ENCODE results near the gene RRAS2.

Gene RRAS2

GRCh38 chr11:14240221-14240620 lies 118.8 kb downstream of the RRAS2 start:
- Histone ChIP-seq H3K9ac (ENCODE audit: low read length) (no peak overlapping the region), H3K27ac (ENCODE audit: low read depth, low read length) (no peak overlapping the region), H3K27me3 (ENCODE audit: control insufficient read depth, insufficient read depth, low read length) (no peaks in the 10 kb centered on the region), H3K4me3 (ENCODE audit: low read length) (no peak overlapping the region), H3K4me1 (ENCODE audit: control insufficient read depth, insufficient read depth, low read length) (no peaks in the 10 kb centered on the region), H3K36me3 (ENCODE audit: control insufficient read depth, insufficient read depth, low read length) (no peaks in the 10 kb centered on the region)

DNA sequence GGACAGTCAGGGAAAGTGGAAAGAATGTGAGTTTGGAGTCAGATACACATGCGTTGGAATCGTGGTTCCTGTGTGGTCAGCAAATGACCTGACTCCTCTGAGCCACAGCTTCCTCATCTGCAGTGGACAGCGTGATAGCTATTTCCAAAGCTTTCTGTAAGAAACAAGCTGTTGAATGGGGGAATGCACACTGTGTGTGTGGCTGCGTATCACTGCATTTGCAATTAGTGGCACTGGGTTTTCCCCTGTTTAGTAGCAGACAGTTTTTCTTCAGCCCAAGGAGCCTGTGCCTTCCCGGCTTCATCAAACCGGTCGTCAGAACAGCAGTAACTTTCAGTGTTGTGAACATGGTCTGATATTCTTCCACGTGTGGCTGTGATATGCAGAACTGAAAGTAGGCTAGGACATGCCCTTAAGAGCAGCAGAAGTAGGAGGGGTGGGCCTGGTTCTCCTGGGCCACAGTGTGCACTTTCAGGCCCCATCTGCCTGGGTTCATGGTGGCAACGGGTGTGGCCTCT lies 121.5 kb downstream of the RRAS2 start:
- no peaks in the 10 kb centered on the region for H3K27me3 ChIP-seq (ENCODE audit: control insufficient read depth, insufficient read depth, low read length)
- no peak overlapping the region for H3K9ac ChIP-seq (ENCODE audit: low read length)
- no peak overlapping the region for H3K27ac ChIP-seq (ENCODE audit: low read depth, low read length)
- no peaks in the 10 kb centered on the region for H3K36me3 ChIP-seq (ENCODE audit: control insufficient read depth, insufficient read depth, low read length)
- H3K4me3 ChIP-seq (ENCODE audit: low read length): no peak overlapping the region
- no peaks in the 10 kb centered on the region for H3K4me1 ChIP-seq (ENCODE audit: control insufficient read depth, insufficient read depth, low read length)

GRCh38 chr11:14235701-14236100 lies 123.3 kb downstream of the RRAS2 start:
- no peak overlapping the region for H3K9ac ChIP-seq (ENCODE audit: low read length)
- H3K36me3 ChIP-seq (ENCODE audit: control insufficient read depth, insufficient read depth, low read length): no peaks in the 10 kb centered on the region
- no peak overlapping the region for H3K27ac ChIP-seq (ENCODE audit: low read depth, low read length)
- no peaks in the 10 kb centered on the region for H3K27me3 ChIP-seq (ENCODE audit: control insufficient read depth, insufficient read depth, low read length)
- no peaks in the 10 kb centered on the region for H3K4me1 ChIP-seq (ENCODE audit: control insufficient read depth, insufficient read depth, low read length)
- no peak overlapping the region for H3K4me3 ChIP-seq (ENCODE audit: low read length)

GRCh38 chr11:14234446-14234845 lies 124.5 kb downstream of the RRAS2 start:
- Histone ChIP-seq H3K36me3 (ENCODE audit: control insufficient read depth, insufficient read depth, low read length) (no peaks in the 10 kb centered on the region), H3K9ac (ENCODE audit: low read length) (no peak overlapping the region), H3K27ac (ENCODE audit: low read depth, low read length) (no peak overlapping the region), H3K4me1 (ENCODE audit: control insufficient read depth, insufficient read depth, low read length) (no peaks in the 10 kb centered on the region), H3K27me3 (ENCODE audit: control insufficient read depth, insufficient read depth, low read length) (no peaks in the 10 kb centered on the region), H3K4me3 (ENCODE audit: low read length) (no peak overlapping the region)

GRCh38 chr11:14232652-14233051 lies 126.3 kb downstream of the RRAS2 start:
- Histone ChIP-seq H3K27me3 (ENCODE audit: control insufficient read depth, insufficient read depth, low read length) (peaks cover 2% of the 10 kb centered on the region), H3K27ac (ENCODE audit: low read depth, low read length) (no peak overlapping the region)

GRCh38 chr11:14230407-14230806 lies 128.6 kb downstream of the RRAS2 start:
- Histone ChIP-seq H3K9ac (ENCODE audit: low read length) (no peak overlapping the region), H3K4me1 (ENCODE audit: control insufficient read depth, insufficient read depth, low read length) (no peaks in the 10 kb centered on the region), H3K36me3 (ENCODE audit: control insufficient read depth, insufficient read depth, low read length) (no peaks in the 10 kb centered on the region), H3K4me3 (ENCODE audit: low read length) (no peak overlapping the region), H3K27ac (ENCODE audit: low read depth, low read length) (no peak overlapping the region), H3K27me3 (ENCODE audit: control insufficient read depth, insufficient read depth, low read length) (peaks cover 2% of the 10 kb centered on the region)

More at GRCh38 chr11:14232652-14233051, 126.3 kb downstream of the RRAS2 start:
- H3K9ac ChIP-seq (ENCODE audit: low read length): no peak overlapping the region
- H3K4me1 ChIP-seq (ENCODE audit: control insufficient read depth, insufficient read depth, low read length): no peaks in the 10 kb centered on the region
- no peaks in the 10 kb centered on the region for H3K36me3 ChIP-seq (ENCODE audit: control insufficient read depth, insufficient read depth, low read length)
- no peak overlapping the region for H3K4me3 ChIP-seq (ENCODE audit: low read length)

DNA sequence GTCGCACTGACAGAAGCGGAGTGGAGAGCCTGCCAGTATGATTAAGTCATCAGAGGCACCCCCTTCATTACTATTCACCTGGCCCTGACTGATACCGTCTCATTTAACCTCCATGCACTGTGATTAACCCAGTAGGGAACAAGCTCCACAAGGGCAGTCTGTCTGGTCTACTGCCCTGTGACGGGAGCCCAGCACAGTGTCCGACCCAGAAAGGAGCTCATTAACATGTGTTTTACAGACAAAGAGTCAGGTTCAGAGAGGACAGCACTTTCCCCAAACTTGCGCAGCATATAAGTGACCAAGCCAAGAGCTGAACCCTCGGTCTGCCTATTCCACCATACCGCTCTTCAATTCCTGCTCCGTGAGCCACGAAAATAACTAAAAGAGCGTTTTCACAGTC lies 129.5 kb downstream of the RRAS2 start:
- Histone ChIP-seq H3K36me3 (ENCODE audit: control insufficient read depth, insufficient read depth, low read length) (no peaks in the 10 kb centered on the region), H3K4me1 (ENCODE audit: control insufficient read depth, insufficient read depth, low read length) (no peaks in the 10 kb centered on the region), H3K27ac (ENCODE audit: low read depth, low read length) (no peak overlapping the region), H3K4me3 (ENCODE audit: low read length) (no peak overlapping the region), H3K27me3 (ENCODE audit: control insufficient read depth, insufficient read depth, low read length) (peaks cover 2% of the 10 kb centered on the region), H3K9ac (ENCODE audit: low read length) (no peak overlapping the region)

DNA sequence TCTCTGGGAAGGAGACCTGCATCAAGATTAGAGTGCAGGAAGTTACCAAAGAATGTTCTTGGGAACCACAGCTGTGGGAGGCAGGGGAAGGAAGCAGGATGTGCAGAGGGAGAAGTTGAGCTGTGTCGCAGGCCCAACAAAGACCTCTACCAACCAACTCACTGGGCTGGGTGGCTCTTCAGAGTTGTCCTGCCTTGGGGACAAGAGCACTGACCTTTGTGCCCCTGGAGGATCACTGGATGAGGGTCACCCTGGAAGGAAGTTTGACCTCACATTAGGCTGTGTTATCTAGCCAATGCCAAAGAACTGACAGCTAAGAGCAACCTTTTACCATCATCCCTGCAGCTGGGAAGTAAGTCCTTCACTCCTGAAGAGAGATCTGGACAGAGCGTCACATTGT lies 130.6 kb downstream of the RRAS2 start:
- H3K27ac ChIP-seq (ENCODE audit: low read depth, low read length): no peak overlapping the region
- no peaks in the 10 kb centered on the region for H3K4me1 ChIP-seq (ENCODE audit: control insufficient read depth, insufficient read depth, low read length)
- H3K4me3 ChIP-seq (ENCODE audit: low read length): no peak overlapping the region
- H3K9ac ChIP-seq (ENCODE audit: low read length): no peak overlapping the region
- H3K36me3 ChIP-seq (ENCODE audit: control insufficient read depth, insufficient read depth, low read length): no peaks in the 10 kb centered on the region
- peaks cover 2% of the 10 kb centered on the region for H3K27me3 ChIP-seq (ENCODE audit: control insufficient read depth, insufficient read depth, low read length)

All from rectal smooth muscle tissue (tissue), 1 donor.